Neural cell (in vitro differentiated cells): ENCODE measurements around the gene CACNA2D2. TPM values are rescaled to one million over a fixed set of nuclear protein-coding genes. Genes with fewer than 3 reads are reported as not detected.

Experiments used
- H2AFZ ChIP-seq: fragments of 200-600, 300-800 bp; sonication (generic), shearing (Covaris generic); 2 replicates; pipeline ENCODE4 v1.6.0; 2014; ENCODE audit warnings: low read depth, mild to moderate bottlenecking, antibody characterized with exemption, low read length, moderate library complexity
- H3F3A ChIP-seq: fragments of 200-600 bp; shearing (Covaris generic); 2 replicates; pipeline ENCODE4 v1.6.1; 2016; ENCODE audit warnings: mild to moderate bottlenecking, moderate library complexity, mixed read lengths, antibody characterized with exemption, low read length; ENCODE audit not compliant: insufficient read depth, poor library complexity, severe bottlenecking
- H3K27ac ChIP-seq: fragments of 200-600, 300-800 bp; sonication (generic), shearing (Covaris generic); 2 replicates; pipeline ENCODE4 v1.5.1; 2014; ENCODE audit warnings: mild to moderate bottlenecking, low read length, moderate library complexity
- H3K27me3 ChIP-seq: fragments of 300-800, 200-600 bp; sonication (generic), shearing (Covaris generic); 2 replicates; pipeline ENCODE4 v1.6.0; 2014; ENCODE audit warnings: mild to moderate bottlenecking, low read depth, low read length, moderate library complexity; ENCODE audit not compliant: insufficient read depth
- H3K36me3 ChIP-seq: fragments of 300-800, 200-600 bp; sonication (generic), shearing (Covaris generic); 2 replicates; pipeline ENCODE4 v1.5.1; 2014; ENCODE audit warnings: mild to moderate bottlenecking, antibody characterized with exemption, low read length, moderate library complexity; ENCODE audit not compliant: insufficient read depth
- H3K4me2 ChIP-seq: fragments of 300-800, 200-600 bp; sonication (generic), shearing (Covaris generic); 2 replicates; pipeline ENCODE4 v1.6.0; 2014; ENCODE audit warnings: mild to moderate bottlenecking, low read length
- H3K4me3 ChIP-seq: fragments of 300-800, 200-600 bp; sonication (generic), shearing (Covaris generic); 2 replicates; pipeline ENCODE4 v1.5.1; 2014; ENCODE audit warnings: mild to moderate bottlenecking, low read length, moderate library complexity
- H3K79me2 ChIP-seq: fragments of 200-600 bp; shearing (Covaris generic); replicated peaks from 2 replicates; pipeline ENCODE4 v1.6.0; 2014; ENCODE audit warnings: mild to moderate bottlenecking, low read length, moderate library complexity; ENCODE audit not compliant: insufficient read depth
- H3K9ac ChIP-seq: fragments of 300-800, 200-600 bp; sonication (generic), shearing (Covaris generic); 2 replicates; pipeline ENCODE4 v1.6.1; 2016; ENCODE audit warnings: mild to moderate bottlenecking, low read length, mixed read lengths
- H3K9me2 ChIP-seq: fragments of 200-600 bp; shearing (Covaris generic); 2 replicates; pipeline ENCODE4 v1.6.1; 2016; ENCODE audit warnings: mild to moderate bottlenecking, low read length, mixed read lengths; ENCODE audit not compliant: insufficient read depth
- H3K9me3 ChIP-seq: fragments of 200-600, 300-800 bp; sonication (generic), shearing (Covaris generic); 2 replicates; pipeline ENCODE4 v1.6.1; 2016; ENCODE audit warnings: mild to moderate bottlenecking, mixed run types, low read length, moderate library complexity, mixed read lengths
- H4K20me1 ChIP-seq: fragments of 200-600 bp; shearing (Covaris generic); 2 replicates; pipeline ENCODE4 v1.6.1; 2016; ENCODE audit warnings: mild to moderate bottlenecking, mixed run types; ENCODE audit not compliant: insufficient read depth
- EP300 ChIP-seq: fragments of 450-650 bp; conservative IDR thresholded peaks from 2 replicates; pipeline ENCODE4 v1.6.1; 2014; ENCODE audit warnings: antibody characterized with exemption, mild to moderate bottlenecking, moderate library complexity; ENCODE audit not compliant: poor library complexity, severe bottlenecking
- EZH2 ChIP-seq: fragments of 200-600, 300-800 bp; shearing (Covaris generic), sonication (generic); IDR thresholded peaks from 2 replicates; pipeline ENCODE4 v1.6.1; 2014; ENCODE audit warnings: antibody characterized with exemption, low read length, borderline replicate concordance, mild to moderate bottlenecking; ENCODE audit not compliant: insufficient read depth, poor library complexity, severe bottlenecking
- MXI1 ChIP-seq: fragments of 450-650 bp; conservative IDR thresholded peaks from 2 replicates; pipeline ENCODE4 v1.6.1; 2014; ENCODE audit warnings: antibody characterized with exemption, mild to moderate bottlenecking; ENCODE audit not compliant: poor library complexity, severe bottlenecking
- POLR2AphosphoS5 ChIP-seq: IDR thresholded peaks from 2 replicates; pipeline ENCODE4 v1.6.1; 2012
- RAD21 ChIP-seq: fragments of 450-650 bp; conservative IDR thresholded peaks from 2 replicates; pipeline ENCODE4 v1.6.1; 2014; ENCODE audit warnings: antibody characterized with exemption, mild to moderate bottlenecking, moderate library complexity
- SMC3 ChIP-seq: fragments of 450-650 bp; conservative IDR thresholded peaks from 2 replicates; pipeline ENCODE4 v1.6.1; 2014; ENCODE audit warnings: antibody characterized with exemption, mild to moderate bottlenecking, moderate library complexity; ENCODE audit not compliant: poor library complexity
- TAF1 ChIP-seq: IDR thresholded peaks from 2 replicates; pipeline ENCODE4 v1.6.1; 2012; ENCODE audit warnings: low read depth
- polyA plus RNA-seq: library from polyadenylated mRNA; depleted of rRNA; stranded (reverse); fragments of >200 nt; gene quantifications from 2 replicates; pipeline ENCODE4 v1.2.3, GENCODE V29; 2014
- TF ChIP-seq, protein P1 (sequence below): fragments of 450-650 bp; IDR thresholded peaks from 2 replicates; pipeline ENCODE4 v1.5.1; 2014; ENCODE audit warnings: antibody characterized with exemption, mild to moderate bottlenecking, moderate library complexity; ENCODE audit not compliant: poor library complexity, severe bottlenecking
- TF ChIP-seq, protein P2 (sequence below): IDR thresholded peaks from 2 replicates; pipeline ENCODE4 v1.6.1; 2012; ENCODE audit warnings: borderline replicate concordance

CACNA2D2 gene
- polyA plus RNA-seq, 1 donor from 2014 or later = 7.8 TPM

DNA sequence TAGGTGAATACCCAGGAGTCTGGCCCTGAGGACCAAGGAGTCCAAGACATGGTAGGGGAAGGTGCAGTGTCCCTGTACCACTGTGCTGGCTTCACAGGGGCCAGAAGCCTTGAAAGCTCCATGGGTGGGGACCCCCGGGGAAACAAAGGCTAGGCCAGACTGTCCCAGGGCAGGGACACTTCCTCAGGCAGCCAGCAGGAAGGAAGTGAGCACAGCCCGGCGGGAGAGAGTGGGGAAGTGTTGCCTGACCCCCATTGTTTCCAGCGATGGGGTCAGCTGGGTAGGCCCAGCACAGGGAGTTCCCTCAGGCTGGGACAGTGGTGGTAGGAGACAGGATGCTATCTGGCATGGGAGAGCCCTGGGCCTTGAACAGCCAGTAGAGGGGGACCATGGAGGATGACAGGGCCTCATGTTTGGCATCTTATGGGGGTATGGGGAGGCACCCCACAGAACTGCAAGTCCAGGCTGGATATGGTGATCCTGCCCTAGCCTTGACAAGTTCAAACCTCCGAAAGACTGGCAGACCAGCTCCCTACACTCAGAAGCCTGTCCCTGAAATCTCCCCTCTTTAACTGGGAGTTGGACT lies 179.7 kb downstream of the CACNA2D2 start:
- H2AFZ ChIP-seq = no peak overlapping the region
- H3F3A ChIP-seq = no peaks in the 10 kb centered on the region
- H3K9me2 ChIP-seq = no peaks in the 10 kb centered on the region
- H3K27me3 ChIP-seq = no peaks in the 10 kb centered on the region
- no peak overlapping the region for H3K9ac ChIP-seq
- no peaks in the 10 kb centered on the region for H3K36me3 ChIP-seq
- H4K20me1 ChIP-seq = no peaks in the 10 kb centered on the region
- peaks cover 32% of the 10 kb centered on the region for H3K79me2 ChIP-seq
- H3K9me3 ChIP-seq = no peaks in the 10 kb centered on the region
- no peak overlapping the region for H3K27ac ChIP-seq
- no peak overlapping the region for H3K4me2 ChIP-seq
- TF ChIP-seq TAF1 (no peak), RAD21 (no peak), EZH2 (no peak), POLR2AphosphoS5 (no peak), EP300 (no peak), MXI1 (no peak), SMC3 (no peak)
- TF ChIP-seq, protein P1, sequence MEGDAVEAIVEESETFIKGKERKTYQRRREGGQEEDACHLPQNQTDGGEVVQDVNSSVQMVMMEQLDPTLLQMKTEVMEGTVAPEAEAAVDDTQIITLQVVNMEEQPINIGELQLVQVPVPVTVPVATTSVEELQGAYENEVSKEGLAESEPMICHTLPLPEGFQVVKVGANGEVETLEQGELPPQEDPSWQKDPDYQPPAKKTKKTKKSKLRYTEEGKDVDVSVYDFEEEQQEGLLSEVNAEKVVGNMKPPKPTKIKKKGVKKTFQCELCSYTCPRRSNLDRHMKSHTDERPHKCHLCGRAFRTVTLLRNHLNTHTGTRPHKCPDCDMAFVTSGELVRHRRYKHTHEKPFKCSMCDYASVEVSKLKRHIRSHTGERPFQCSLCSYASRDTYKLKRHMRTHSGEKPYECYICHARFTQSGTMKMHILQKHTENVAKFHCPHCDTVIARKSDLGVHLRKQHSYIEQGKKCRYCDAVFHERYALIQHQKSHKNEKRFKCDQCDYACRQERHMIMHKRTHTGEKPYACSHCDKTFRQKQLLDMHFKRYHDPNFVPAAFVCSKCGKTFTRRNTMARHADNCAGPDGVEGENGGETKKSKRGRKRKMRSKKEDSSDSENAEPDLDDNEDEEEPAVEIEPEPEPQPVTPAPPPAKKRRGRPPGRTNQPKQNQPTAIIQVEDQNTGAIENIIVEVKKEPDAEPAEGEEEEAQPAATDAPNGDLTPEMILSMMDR = no peak
- TF ChIP-seq, protein P2, sequence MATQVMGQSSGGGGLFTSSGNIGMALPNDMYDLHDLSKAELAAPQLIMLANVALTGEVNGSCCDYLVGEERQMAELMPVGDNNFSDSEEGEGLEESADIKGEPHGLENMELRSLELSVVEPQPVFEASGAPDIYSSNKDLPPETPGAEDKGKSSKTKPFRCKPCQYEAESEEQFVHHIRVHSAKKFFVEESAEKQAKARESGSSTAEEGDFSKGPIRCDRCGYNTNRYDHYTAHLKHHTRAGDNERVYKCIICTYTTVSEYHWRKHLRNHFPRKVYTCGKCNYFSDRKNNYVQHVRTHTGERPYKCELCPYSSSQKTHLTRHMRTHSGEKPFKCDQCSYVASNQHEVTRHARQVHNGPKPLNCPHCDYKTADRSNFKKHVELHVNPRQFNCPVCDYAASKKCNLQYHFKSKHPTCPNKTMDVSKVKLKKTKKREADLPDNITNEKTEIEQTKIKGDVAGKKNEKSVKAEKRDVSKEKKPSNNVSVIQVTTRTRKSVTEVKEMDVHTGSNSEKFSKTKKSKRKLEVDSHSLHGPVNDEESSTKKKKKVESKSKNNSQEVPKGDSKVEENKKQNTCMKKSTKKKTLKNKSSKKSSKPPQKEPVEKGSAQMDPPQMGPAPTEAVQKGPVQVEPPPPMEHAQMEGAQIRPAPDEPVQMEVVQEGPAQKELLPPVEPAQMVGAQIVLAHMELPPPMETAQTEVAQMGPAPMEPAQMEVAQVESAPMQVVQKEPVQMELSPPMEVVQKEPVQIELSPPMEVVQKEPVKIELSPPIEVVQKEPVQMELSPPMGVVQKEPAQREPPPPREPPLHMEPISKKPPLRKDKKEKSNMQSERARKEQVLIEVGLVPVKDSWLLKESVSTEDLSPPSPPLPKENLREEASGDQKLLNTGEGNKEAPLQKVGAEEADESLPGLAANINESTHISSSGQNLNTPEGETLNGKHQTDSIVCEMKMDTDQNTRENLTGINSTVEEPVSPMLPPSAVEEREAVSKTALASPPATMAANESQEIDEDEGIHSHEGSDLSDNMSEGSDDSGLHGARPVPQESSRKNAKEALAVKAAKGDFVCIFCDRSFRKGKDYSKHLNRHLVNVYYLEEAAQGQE = no peak
- no peak overlapping the region for H3K4me3 ChIP-seq

- Histone ChIP-seq H3K4me3 (no peak overlapping the region), H4K20me1 (no peaks in the 10 kb centered on the region), H3K36me3 (no peaks in the 10 kb centered on the region), H3K27ac (no peak overlapping the region), H2AFZ (no peak overlapping the region), H3K79me2 (peaks cover 35% of the 10 kb centered on the region), H3K9me2 (no peaks in the 10 kb centered on the region), H3K9me3 (no peaks in the 10 kb centered on the region), H3F3A (no peaks in the 10 kb centered on the region), H3K27me3 (no peaks in the 10 kb centered on the region), H3K4me2 (no peak overlapping the region), H3K9ac (no peak overlapping the region)
- TF ChIP-seq SMC3 (no peak), POLR2AphosphoS5 (no peak), EZH2 (no peak), TAF1 (no peak), RAD21 (no peak), EP300 (no peak), MXI1 (no peak)
- TF ChIP-seq, protein P2 = no peak
- TF ChIP-seq, protein P1 = no peak
These were observed 180.3 kb downstream of the CACNA2D2 start for GRCh38 chr3:50323092-50323600.
